Stimulated activated CD8-positive, alpha-beta memory T cell treated with anti-CD3 and anti-CD28 coated beads, Interleukin-7, amount 100 ng/mL, for 4 hours (primary cell): ENCODE measurements around the gene UBALD1.
"Not testable (repeated sequence)": the region's sequence is repeated elsewhere in the genome, so short reads cannot be mapped to it uniquely, and the experiment has no call there.

Experiments used
- DNase-seq, 2 donors: peaks; one replicate each; pipeline ENCODE4 v3.0.0-alpha.2; 2020; ENCODE audit warnings: low read depth in 2 of 2

UBALD1 gene

GRCh38 chr16:4599037-4599436 is 15.7 kb downstream of the UBALD1 start:
- DNase-seq: no peak

- DNase-seq: no peak
Observed at GRCh38 chr16:4597174-4597573, 17.5 kb downstream of the UBALD1 start.

- DNase-seq: no peak
Observed at GRCh38 chr16:4594433-4595410, 20.0 kb downstream of the UBALD1 start.

- DNase-seq: no peak
Observed at GRCh38 chr16:4593086-4593485, 21.6 kb downstream of the UBALD1 start.

GRCh38 chr16:4591706-4592470 is 22.8 kb downstream of the UBALD1 start:
- DNase-seq: no peak

GRCh38 chr16:4591191-4591590 is 23.5 kb downstream of the UBALD1 start:
- no peak for DNase-seq

GRCh38 chr16:4588961-4589360 is 25.7 kb downstream of the UBALD1 start:
- no peak for DNase-seq

- DNase-seq: no peak
Observed at GRCh38 chr16:4588386-4588785, 26.3 kb downstream of the UBALD1 start.

GRCh38 chr16:4586291-4586690 is 28.4 kb downstream of the UBALD1 start:
- DNase-seq: no peak

GRCh38 chr16:4583906-4584305 is 30.8 kb downstream of the UBALD1 start:
- DNase-seq: no peak

GRCh38 chr16:4580250-4580649 is 34.4 kb downstream of the UBALD1 start:
- DNase-seq: no peak

GRCh38 chr16:4578961-4579530 is 35.6 kb downstream of the UBALD1 start:
- no peak for DNase-seq

- no peak for DNase-seq
Observed at GRCh38 chr16:4576008-4576407, 38.7 kb downstream of the UBALD1 start.

- DNase-seq: no peak
Observed at GRCh38 chr16:4574919-4575705, 39.6 kb downstream of the UBALD1 start.

GRCh38 chr16:4573926-4574325 is 40.8 kb downstream of the UBALD1 start:
- not testable (repeated sequence) for DNase-seq

- no peak for DNase-seq
Observed at GRCh38 chr16:4572715-4573114, 42.0 kb downstream of the UBALD1 start.

- no peak for DNase-seq
Observed at GRCh38 chr16:4570688-4571321, 43.9 kb downstream of the UBALD1 start.

GRCh38 chr16:4570086-4570485 is 44.6 kb downstream of the UBALD1 start:
- DNase-seq: no peak

- DNase-seq: no peak
Observed at GRCh38 chr16:4566144-4566543, 48.5 kb downstream of the UBALD1 start.

GRCh38 chr16:4564661-4565267 is 49.9 kb downstream of the UBALD1 start:
- no peak for DNase-seq

- DNase-seq: no peak
Observed at GRCh38 chr16:4561596-4561995, 53.1 kb downstream of the UBALD1 start.
